Measurements from ENCODE around the gene RUSC2. TPM values are rescaled to one million over a fixed set of nuclear protein-coding genes. Genes with fewer than 3 reads are reported as not detected.

RUSC2 gene
- total and polyA plus RNA-seq, 10 of the 15 experiments (the other 5 are each of a cell fraction or from before 2014, with no cell fraction given): not detected

GRCh38 chr9:35452481-35452880 is 37.4 kb upstream of the RUSC2 start:
- Histone ChIP-seq H3K9ac (ENCODE audit: control insufficient read depth, insufficient read depth, low read length) (no peak overlapping the region), H3K36me3 (ENCODE audit: control insufficient read depth in 2 of 2, insufficient read depth in 2 of 2, low read length in 1 of 2) (no peaks in the 10 kb centered on the region), H3K4me1 (ENCODE audit: control insufficient read depth, insufficient read depth, low read length) (no peaks in the 10 kb centered on the region), H3K9me3 (replicated peaks; ENCODE audit: control insufficient read depth, insufficient read depth, low read length) (no peaks in the 10 kb centered on the region; the same call in 2 of the 3 replicates), H3K27me3 (replicated peaks in 1 of 2; ENCODE audit: control insufficient read depth in 2 of 2, insufficient read depth in 2 of 2, low read length in 1 of 2) (no peaks in the 10 kb centered on the region), H3K79me2 (ENCODE audit: control insufficient read depth, insufficient read depth, low read length) (no peaks in the 10 kb centered on the region), H2AFZ (ENCODE audit: control insufficient read depth, low read depth, low read length) (no peak overlapping the region), H3K4me3 (no peak overlapping the region), H3K27ac (ENCODE audit: control insufficient read depth, insufficient read depth) (no peak overlapping the region), H3K4me2 (ENCODE audit: control insufficient read depth, insufficient read depth) (no peak overlapping the region), H4K20me1 (ENCODE audit: control insufficient read depth, insufficient read depth) (no peaks in the 10 kb centered on the region)
- ATAC-seq (no peak), DNase-seq (ENCODE audit: low read depth, low spot score) (no peak), FAIRE-seq (no peak)
- intact Hi-C loops (cut with micrococcal nuclease; ENCODE audit: unreplicated experiment) (no loop called here), in situ Hi-C loops (cut with MboI) (no loop called here)
- POLR2A ChIA-PET: no interaction called here
- RAD21 ChIA-PET (ENCODE audit: unreplicated experiment): no interaction called here
- 17% methylated on average over 2 of the region's 2 CpGs for WGBS (ENCODE audit: insufficient coverage, insufficient replicate concordance, low lambda C conversion rate, missing lambda C conversion rate)
- TF ChIP-seq, protein P1, sequence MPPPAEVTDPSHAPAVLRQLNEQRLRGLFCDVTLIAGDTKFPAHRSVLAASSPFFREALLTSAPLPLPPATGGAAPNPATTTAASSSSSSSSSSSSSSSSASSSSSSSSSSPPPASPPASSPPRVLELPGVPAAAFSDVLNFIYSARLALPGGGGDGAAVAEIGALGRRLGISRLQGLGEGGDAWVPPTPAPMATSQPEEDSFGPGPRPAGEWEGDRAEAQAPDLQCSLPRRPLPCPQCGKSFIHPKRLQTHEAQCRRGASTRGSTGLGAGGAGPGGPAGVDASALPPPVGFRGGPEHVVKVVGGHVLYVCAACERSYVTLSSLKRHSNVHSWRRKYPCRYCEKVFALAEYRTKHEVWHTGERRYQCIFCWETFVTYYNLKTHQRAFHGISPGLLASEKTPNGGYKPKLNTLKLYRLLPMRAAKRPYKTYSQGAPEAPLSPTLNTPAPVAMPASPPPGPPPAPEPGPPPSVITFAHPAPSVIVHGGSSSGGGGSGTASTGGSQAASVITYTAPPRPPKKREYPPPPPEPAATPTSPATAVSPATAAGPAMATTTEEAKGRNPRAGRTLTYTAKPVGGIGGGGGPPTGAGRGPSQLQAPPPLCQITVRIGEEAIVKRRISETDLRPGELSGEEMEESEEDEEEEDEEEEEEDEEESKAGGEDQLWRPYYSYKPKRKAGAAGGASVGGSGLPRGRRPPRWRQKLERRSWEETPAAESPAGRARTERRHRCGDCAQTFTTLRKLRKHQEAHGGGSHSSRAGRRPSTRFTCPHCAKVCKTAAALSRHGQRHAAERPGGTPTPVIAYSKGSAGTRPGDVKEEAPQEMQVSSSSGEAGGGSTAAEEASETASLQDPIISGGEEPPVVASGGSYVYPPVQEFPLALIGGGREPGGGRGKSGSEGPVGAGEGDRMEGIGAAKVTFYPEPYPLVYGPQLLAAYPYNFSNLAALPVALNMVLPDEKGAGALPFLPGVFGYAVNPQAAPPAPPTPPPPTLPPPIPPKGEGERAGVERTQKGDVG (CRISPR knock-in tag; IDR thresholded peaks at IDR 0.05): no peak
- TF ChIP-seq, protein P2, sequence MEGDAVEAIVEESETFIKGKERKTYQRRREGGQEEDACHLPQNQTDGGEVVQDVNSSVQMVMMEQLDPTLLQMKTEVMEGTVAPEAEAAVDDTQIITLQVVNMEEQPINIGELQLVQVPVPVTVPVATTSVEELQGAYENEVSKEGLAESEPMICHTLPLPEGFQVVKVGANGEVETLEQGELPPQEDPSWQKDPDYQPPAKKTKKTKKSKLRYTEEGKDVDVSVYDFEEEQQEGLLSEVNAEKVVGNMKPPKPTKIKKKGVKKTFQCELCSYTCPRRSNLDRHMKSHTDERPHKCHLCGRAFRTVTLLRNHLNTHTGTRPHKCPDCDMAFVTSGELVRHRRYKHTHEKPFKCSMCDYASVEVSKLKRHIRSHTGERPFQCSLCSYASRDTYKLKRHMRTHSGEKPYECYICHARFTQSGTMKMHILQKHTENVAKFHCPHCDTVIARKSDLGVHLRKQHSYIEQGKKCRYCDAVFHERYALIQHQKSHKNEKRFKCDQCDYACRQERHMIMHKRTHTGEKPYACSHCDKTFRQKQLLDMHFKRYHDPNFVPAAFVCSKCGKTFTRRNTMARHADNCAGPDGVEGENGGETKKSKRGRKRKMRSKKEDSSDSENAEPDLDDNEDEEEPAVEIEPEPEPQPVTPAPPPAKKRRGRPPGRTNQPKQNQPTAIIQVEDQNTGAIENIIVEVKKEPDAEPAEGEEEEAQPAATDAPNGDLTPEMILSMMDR (IDR thresholded peaks at IDR 0.05 in 2 of 3, conservative IDR thresholded peaks at IDR 0.05 in 1 of 3; ENCODE audit: control insufficient read depth in 2 of 3, extremely low read depth in 1 of 3, insufficient read depth in 1 of 3, low read depth in 3 of 3, low read length in 3 of 3): 0 out of 6 replicates have a peak, but pooled peaks of 1 of the 3 experiments have one; percentile 4
- CTCF ChIA-PET: no interaction called here
- BruUV-seq (replicated peaks): no TSS peak
- SMC1A ChIA-PET (ENCODE audit: uncharacterized antibody, unreplicated experiment): no interaction called here
